GM21737 (cell line): ENCODE measurements around the gene CCR6.
"Not testable (repeated sequence)": the region's sequence is repeated elsewhere in the genome, so short reads cannot be mapped to it uniquely, and the experiment has no call there.

Experiments
- ATAC-seq: cut with Tn5 transposase; IDR thresholded peaks from one replicate; pipeline ENCODE4 v1.9.1; 2021; ENCODE audit warnings: mild to moderate bottlenecking, moderate library complexity; ENCODE audit not compliant: unreplicated experiment

CCR6 gene

GRCh38 chr6:167167699-167168098, 44.8 kb downstream of the CCR6 start:
- ATAC-seq, result not testable (repeated sequence)

- not testable (repeated sequence) for ATAC-seq
Measured at GRCh38 chr6:167168296-167168695, 45.4 kb downstream of the CCR6 start.

DNA sequence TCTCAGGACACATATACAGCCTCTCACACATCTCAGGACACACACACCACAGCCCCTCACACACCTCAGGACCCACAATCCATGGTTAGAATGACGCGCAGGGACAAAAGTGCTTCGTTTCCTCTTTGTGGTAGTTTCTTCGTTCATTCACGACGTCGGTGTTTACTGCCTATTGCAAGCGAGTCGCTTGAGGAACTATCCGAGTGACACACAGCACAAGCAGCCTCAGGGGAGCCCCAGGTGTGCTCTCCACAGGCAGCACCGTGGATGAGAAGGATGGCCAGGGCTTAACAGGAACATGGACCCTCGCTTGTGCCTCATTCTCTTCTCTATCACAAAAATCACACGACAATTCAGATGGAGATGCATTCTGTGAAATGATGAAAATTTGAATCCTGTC, 47.0 kb downstream of the CCR6 start:
- ATAC-seq, result not testable (repeated sequence)

GRCh38 chr6:167171300-167171699, 48.4 kb downstream of the CCR6 start:
- ATAC-seq, result not testable (repeated sequence)

DNA sequence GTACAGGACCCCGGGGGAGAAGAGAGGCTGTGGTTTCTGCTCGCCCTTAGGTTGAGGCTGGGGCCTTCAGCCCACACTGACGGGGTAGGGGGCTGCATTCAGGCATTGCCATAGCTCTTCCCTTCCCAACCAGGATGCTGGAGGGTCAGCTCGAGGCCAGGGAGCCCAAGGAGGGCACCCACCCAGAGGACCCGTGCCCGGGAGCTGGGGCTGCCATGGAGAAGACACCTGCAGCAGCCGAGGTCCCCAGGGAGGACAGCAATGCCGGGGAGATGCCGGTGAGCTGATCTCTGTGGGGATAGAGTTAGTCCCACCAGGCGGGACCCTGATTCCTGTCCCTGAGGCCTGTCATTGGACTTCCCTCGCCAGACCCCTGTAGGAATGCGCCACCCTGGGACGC, 49.1 kb downstream of the CCR6 start:
- not testable (repeated sequence) for ATAC-seq

- ATAC-seq, result not testable (repeated sequence)
Measured at GRCh38 chr6:167177271-167177670, 54.4 kb downstream of the CCR6 start.

DNA sequence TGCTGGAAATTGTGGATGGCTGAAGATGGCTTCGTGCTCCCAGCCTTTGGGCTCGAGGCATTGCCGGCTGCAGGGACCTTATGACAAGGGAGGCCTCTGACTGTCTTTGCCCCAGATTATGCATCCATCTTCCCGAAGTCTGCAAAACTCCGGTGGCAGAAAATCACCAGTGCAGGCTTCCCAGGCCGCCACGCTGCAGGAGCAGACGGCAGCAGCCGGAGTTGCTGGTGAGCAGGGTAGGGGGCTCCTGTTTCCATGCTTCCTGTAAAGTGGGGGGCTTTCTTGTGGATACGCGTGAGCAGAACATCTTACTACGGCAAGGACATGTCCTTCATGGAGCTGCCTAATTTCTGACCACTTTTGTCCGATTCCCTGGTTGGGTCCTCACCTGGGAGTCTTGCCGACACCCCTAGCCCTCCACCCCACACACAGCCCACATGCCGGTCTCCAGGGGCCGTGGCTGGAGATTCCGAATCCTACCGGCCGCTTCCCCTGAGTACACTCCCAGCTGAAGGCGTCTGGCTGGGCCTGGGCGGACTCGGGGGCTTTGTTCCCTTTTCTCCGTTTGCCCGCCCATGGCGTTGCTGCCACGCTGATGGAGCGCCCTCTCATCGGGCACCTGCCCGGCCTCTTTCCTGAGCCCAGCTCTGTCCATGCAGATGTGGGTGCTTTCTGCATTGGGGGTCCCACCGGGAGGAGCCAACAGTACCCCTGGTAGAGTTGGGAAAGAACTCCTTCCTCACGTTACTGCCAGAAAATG, 56.2 kb downstream of the CCR6 start:
- not testable (repeated sequence) for ATAC-seq

DNA sequence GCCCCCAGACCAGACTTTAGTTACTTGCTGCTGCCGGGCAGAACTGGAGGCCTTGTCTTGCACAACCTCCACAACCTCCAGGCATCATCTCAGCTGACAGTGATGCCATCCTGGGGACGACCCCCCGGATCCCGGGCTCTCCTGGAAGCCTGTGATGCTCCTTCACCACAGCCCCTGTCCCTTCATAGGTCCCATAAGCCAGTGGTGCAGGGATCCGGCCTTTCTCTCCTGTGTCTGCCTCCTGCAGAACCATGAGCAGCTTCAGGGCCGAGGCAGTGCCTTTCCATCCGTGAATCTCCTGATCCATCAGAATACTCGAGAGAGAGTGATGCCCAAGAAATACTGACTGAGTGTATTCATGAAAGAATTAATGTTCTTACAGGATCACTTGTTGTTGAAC, 57.2 kb downstream of the CCR6 start:
- not testable (repeated sequence) for ATAC-seq

DNA sequence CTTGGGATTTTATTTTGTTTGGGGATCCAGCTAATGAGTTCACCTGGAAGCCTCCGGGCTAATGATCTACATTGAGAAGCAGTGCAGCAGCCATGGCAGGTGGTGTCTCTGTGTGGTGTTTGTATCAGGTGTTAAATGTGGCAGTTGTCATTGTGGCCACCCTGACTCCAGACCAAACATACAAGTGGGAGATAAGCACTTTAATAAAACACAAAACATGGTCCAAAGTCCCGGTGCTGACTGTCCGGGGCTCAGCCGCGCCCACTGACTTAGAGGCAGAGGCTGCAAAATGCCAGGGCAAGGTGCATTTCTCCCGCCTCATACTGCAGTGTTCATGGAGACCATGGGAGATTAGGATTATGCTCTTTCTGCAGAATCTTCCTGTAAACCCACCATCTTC, 58.5 kb downstream of the CCR6 start:
- ATAC-seq, result not testable (repeated sequence)

- not testable (repeated sequence) for ATAC-seq
Measured at GRCh38 chr6:167182913-167183314, 60.0 kb downstream of the CCR6 start.

- ATAC-seq, result not testable (repeated sequence)
Measured at GRCh38 chr6:167185101-167185500, 62.2 kb downstream of the CCR6 start.

DNA sequence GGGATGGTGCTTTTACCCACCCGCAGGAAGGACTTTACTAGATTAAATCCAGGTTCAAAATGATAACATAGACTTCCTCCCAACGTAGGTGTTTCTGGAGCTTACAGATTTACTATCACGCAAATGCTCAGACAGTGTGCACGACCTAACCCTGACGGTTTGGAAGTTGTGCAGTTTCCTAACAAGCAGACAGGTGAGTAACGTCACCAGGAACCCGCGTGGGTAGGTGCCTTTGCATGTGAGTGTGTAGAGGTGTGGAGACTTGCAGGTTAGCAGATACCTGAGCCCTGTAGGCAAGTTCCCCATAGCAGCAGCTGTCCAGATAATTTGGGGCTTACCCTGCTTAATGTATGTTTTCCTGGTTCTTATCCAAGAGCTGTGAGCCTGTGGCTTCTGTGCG, 64.4 kb downstream of the CCR6 start:
- not testable (repeated sequence) for ATAC-seq
